Activated naive CD8-positive, alpha-beta T cell treated with anti-CD3 and anti-CD28 coated beads, Interleukin-2, amount 50 U/mL, for 24 hours (primary cell): Measurements from ENCODE around the gene CCDC116.
A peak's percentile ranks its signal among the peaks of the same experiment; 100 is the strongest.
"Not testable (repeated sequence)": the region's sequence is repeated elsewhere in the genome, so short reads cannot be mapped to it uniquely, and the experiment has no call there.

ENCODE experiments used
- ATAC-seq: fragments of 150-1000 bp; cut with Tn5 transposase; one replicate; pipeline ENCODE4 v1.10.0; 2021
- DNase-seq: peaks from one replicate; pipeline ENCODE4 v3.0.0; 2021
- H3K27ac Mint-ChIP-seq: one replicate; pipeline ENCODE4 v1.8.0; 2021; ENCODE audit warnings: mild to moderate bottlenecking, mixed read lengths
- H3K27me3 Mint-ChIP-seq: one replicate; pipeline ENCODE4 v1.8.0; 2021; ENCODE audit warnings: mixed read lengths
- H3K36me3 Mint-ChIP-seq: one replicate; pipeline ENCODE4 v1.8.0; 2021; ENCODE audit warnings: low read depth, mixed read lengths
- H3K4me1 Mint-ChIP-seq: one replicate; pipeline ENCODE4 v1.8.0; 2021; ENCODE audit warnings: mixed read lengths
- H3K4me3 Mint-ChIP-seq: one replicate; pipeline ENCODE4 v1.8.0; 2021; ENCODE audit warnings: mild to moderate bottlenecking, moderate library complexity, mixed read lengths
- H3K9me3 Mint-ChIP-seq: one replicate; pipeline ENCODE4 v1.8.0; 2021; ENCODE audit warnings: mixed read lengths

CCDC116 gene, protein sequence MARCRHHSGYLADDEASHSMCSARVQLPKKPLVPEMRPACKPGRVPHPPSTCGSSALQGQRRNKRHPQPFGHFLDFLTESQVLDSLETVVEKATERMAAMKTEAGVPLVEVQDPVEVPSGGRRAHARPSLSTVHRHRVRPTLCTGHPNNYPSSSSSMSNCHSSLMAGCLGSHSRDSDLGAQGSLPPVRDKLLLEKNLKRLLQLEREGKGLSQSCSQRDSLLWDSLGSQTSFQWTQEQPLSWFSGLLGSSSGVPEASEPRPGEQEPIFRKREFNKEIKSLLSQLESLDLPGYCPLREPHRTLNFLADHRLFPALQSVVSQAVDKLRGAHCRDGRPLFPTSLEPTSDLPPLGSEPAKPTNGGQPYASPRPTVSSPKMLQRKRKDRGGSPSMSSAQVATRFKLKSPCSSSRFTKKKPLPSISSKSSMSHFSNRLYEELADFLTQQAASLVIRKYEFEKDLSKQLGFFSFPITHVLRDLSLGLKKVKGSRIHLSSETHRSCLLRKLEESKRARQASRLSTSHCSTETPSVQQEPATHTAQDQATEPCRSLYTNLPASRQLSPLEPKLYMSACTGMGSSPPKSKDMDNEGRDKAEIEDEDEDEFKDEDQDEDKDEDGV

DNA sequence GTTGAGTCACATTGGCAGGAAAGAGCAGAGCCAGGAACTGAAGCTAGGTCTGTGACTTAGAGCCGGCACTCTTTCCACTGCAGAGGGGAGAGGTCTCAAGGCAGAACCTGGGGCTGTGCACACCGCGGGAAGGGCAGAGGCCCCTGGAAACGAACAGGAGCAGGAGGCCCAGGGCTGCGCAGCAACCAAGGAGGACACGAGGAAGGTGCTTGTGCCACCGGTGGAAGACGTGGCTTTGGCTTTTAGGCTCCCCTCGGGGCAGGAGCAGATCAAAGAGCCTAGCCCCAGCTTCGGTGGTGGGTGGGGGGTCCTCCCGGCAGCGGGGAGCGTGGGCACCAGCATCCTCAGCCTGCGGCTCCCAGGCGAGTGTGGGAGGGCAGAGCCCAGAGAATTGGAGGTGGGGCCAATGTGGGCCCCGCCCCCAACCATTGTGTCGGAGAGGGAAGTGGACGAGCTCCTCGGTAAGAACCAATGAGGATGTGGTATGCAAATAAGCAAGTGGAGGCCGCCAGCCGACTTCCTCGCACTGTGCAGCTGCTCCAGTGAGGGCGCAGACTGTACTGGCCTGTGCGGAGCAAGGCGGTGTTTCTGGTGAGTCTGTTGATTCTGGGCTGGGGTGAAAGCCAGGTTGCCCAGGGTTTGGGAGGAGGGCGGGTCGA is at the start of gene CCDC116:
TSS of gene CCDC116 (plus strand) at position 524 of the 659 bp plus-strand sequence. CDS start 422 bp downstream, outside the sequence.
- Mint-ChIP-seq H3K9me3 (no peaks in the 10 kb centered on the region), H3K27ac (peak within 1 kb of the TSS; percentile 77), H3K4me3 (no peak within 1 kb of the TSS), H3K36me3 (peaks cover 11% of the 10 kb centered on the region), H3K4me1 (peaks cover 27% of the 10 kb centered on the region), H3K27me3 (no peaks in the 10 kb centered on the region)
- peak; percentile 25 for ATAC-seq
- DNase-seq, result peak; percentile 61

DNA sequence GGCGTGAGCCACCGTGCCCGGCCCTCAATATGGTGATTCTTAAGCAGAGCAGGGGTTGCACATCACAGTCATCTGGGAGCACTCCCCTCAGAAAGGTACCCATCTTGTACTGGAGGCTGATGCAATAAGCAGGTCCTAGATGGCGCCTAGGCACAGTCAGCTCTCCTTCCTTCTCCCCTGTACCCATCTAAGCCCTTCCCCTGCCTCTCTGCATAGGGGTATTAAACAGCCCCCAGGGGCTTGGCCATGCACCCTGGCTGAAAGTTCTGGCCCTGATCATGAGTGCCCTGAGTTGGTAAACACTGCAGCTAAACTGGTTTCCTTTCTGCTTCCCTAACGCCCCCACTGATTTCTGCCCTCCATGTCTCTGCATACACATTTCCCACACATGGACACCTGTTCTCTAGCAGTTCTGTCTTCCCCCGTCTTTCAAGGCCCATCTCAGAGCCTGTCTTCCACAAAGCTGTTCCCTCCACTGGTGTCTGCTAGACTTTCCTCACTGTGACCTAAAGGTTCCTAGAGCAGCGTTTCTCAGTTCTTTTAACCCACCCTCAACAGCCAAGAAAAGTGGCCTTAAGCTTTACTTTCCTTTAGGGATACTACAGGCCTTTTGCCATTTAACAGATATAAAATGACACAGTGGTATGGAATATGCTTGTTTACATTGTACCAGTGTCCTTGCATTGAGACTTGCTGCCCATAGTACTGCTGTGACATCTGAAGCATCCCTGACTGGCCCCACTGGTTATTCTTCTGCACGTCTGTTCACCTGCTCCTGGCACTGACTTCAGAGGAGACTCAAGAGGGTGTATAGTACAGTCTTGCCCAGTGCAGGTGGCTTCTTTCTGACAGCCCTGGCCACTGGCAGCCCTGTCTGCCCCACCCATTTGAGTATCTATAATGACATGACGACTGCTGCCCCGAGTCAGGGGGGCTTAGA is 49.5 kb upstream of the CCDC116 start:
- Mint-ChIP-seq H3K27me3 (no peaks in the 10 kb centered on the region), H3K4me1 (peaks cover 44% of the 10 kb centered on the region), H3K36me3 (peaks cover 7% of the 10 kb centered on the region), H3K4me3 (no peak overlapping the region), H3K9me3 (no peaks in the 10 kb centered on the region), H3K27ac (peak overlapping the region; percentile 17)
- DNase-seq (no peak), ATAC-seq (no peak)

- Mint-ChIP-seq H3K27me3 (no peaks in the 10 kb centered on the region), H3K9me3 (no peaks in the 10 kb centered on the region), H3K27ac (no peak overlapping the region), H3K36me3 (peaks cover 10% of the 10 kb centered on the region), H3K4me1 (peaks cover 49% of the 10 kb centered on the region), H3K4me3 (no peak overlapping the region)
- no peak for ATAC-seq
- DNase-seq, result no peak
Observed at GRCh38 chr22:21585389-21585788, 47.2 kb upstream of the CCDC116 start.

DNA sequence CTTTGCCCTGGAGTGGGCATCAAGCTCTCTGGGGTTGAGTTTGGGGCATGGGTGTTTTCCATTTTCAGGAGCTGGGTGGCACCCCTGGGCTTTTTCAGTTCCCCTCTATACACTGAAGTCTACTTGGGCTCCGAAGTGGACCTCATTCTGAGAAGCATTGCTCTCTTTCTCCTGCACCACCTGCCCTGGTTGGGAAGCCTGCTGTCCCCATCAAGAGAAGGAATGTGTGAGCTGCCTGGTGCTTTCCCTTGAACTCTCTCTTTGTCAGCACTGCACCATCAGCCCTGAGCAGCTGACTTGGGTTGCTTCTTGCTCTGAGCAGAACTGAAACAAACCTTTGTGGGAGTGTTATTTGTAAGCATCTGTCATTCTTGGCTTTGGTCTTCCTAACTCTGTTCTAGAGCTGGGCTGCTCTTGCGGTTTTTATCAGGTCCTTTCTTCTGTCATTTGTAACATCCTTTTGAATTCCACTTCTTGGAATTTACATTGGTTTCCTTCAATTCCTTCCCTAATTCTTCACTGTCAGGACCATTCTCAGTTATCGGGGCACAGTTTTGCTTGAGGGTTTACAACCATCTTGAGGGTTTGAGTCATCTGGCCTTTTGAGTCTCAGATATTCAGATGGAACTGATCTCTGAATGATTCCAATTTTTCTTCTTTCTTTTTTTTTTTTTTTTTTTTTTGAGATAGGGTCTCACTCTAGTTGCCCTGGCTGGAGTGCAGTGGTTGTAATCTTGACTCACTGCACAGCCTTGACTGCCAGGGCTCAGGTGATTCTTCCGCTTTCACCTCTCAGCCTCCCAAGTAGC is 44.6 kb upstream of the CCDC116 start:
- H3K4me1 Mint-ChIP-seq, result peaks cover 57% of the 10 kb centered on the region
- H3K27me3 Mint-ChIP-seq, result no peaks in the 10 kb centered on the region
- DNase-seq (peak; percentile 52), ATAC-seq (peak; percentile 98)
- peak overlapping the region; percentile 87 for H3K27ac Mint-ChIP-seq
- H3K9me3 Mint-ChIP-seq, result no peaks in the 10 kb centered on the region
- H3K4me3 Mint-ChIP-seq, result peak overlapping the region; percentile 6
- H3K36me3 Mint-ChIP-seq, result peaks cover 20% of the 10 kb centered on the region

GRCh38 chr22:21589396-21589795 is 43.2 kb upstream of the CCDC116 start:
- peaks cover 54% of the 10 kb centered on the region for H3K4me1 Mint-ChIP-seq
- H3K27me3 Mint-ChIP-seq, result no peaks in the 10 kb centered on the region
- no peak overlapping the region for H3K4me3 Mint-ChIP-seq
- H3K9me3 Mint-ChIP-seq, result no peaks in the 10 kb centered on the region
- H3K27ac Mint-ChIP-seq, result peak overlapping the region; percentile 48
- H3K36me3 Mint-ChIP-seq, result peaks cover 34% of the 10 kb centered on the region
- ATAC-seq, result no peak
- no peak for DNase-seq

GRCh38 chr22:21590809-21591641 is 41.5 kb upstream of the CCDC116 start:
- Mint-ChIP-seq H3K27ac (peak overlapping the region; percentile 64), H3K4me3 (no peak overlapping the region), H3K4me1 (peaks cover 44% of the 10 kb centered on the region), H3K36me3 (peaks cover 43% of the 10 kb centered on the region), H3K27me3 (no peaks in the 10 kb centered on the region), H3K9me3 (no peaks in the 10 kb centered on the region)
- DNase-seq, result no peak
- ATAC-seq, result no peak

- no peak for ATAC-seq
- H3K9me3 Mint-ChIP-seq, result no peaks in the 10 kb centered on the region
- peaks cover 46% of the 10 kb centered on the region for H3K36me3 Mint-ChIP-seq
- H3K4me1 Mint-ChIP-seq, result peaks cover 45% of the 10 kb centered on the region
- no peak for DNase-seq
- no peak overlapping the region for H3K27ac Mint-ChIP-seq
- no peaks in the 10 kb centered on the region for H3K27me3 Mint-ChIP-seq
- no peak overlapping the region for H3K4me3 Mint-ChIP-seq
Observed at GRCh38 chr22:21591695-21592094, 40.9 kb upstream of the CCDC116 start.

DNA sequence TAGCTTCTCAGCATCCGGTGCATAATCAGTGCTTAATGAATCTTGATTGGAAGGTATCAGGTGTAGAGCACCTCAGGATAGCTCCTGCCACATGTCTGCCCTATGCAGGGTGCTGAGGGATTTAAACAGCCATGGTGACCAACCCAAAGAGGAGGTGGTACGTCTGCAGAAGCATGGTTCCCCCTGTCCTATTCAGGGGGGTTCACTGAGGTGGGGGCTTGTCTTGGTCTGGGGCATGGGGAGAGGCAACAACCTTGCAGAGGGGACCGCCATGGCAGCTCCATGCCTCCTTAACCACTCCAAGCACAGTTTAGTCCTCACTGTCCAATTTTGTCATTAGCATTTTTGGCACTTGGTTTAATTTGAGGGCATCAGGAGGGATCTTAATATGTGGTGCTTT is 40.1 kb upstream of the CCDC116 start:
- ATAC-seq, result no peak
- peaks cover 39% of the 10 kb centered on the region for H3K4me1 Mint-ChIP-seq

GRCh38 chr22:21593406-21594232 is 38.9 kb upstream of the CCDC116 start:
- Mint-ChIP-seq H3K36me3 (peaks cover 51% of the 10 kb centered on the region), H3K4me1 (peaks cover 31% of the 10 kb centered on the region), H3K27me3 (no peaks in the 10 kb centered on the region), H3K4me3 (no peak overlapping the region), H3K27ac (peak overlapping the region; percentile 60), H3K9me3 (no peaks in the 10 kb centered on the region)
- no peak for ATAC-seq
- no peak for DNase-seq

More for the DNA sequence above, 40.1 kb upstream of the CCDC116 start:
- Mint-ChIP-seq H3K9me3 (no peaks in the 10 kb centered on the region), H3K27me3 (no peaks in the 10 kb centered on the region), H3K4me3 (no peak overlapping the region), H3K36me3 (peaks cover 47% of the 10 kb centered on the region), H3K27ac (no peak overlapping the region)
- DNase-seq, result no peak

- no peak for DNase-seq
- ATAC-seq, result no peak
- H3K27ac Mint-ChIP-seq, result no peak overlapping the region
- H3K9me3 Mint-ChIP-seq, result no peaks in the 10 kb centered on the region
- H3K27me3 Mint-ChIP-seq, result no peaks in the 10 kb centered on the region
- H3K4me1 Mint-ChIP-seq, result peaks cover 27% of the 10 kb centered on the region
- H3K4me3 Mint-ChIP-seq, result no peak overlapping the region
- peaks cover 55% of the 10 kb centered on the region for H3K36me3 Mint-ChIP-seq
Observed at GRCh38 chr22:21594865-21595452, 37.6 kb upstream of the CCDC116 start.

DNA sequence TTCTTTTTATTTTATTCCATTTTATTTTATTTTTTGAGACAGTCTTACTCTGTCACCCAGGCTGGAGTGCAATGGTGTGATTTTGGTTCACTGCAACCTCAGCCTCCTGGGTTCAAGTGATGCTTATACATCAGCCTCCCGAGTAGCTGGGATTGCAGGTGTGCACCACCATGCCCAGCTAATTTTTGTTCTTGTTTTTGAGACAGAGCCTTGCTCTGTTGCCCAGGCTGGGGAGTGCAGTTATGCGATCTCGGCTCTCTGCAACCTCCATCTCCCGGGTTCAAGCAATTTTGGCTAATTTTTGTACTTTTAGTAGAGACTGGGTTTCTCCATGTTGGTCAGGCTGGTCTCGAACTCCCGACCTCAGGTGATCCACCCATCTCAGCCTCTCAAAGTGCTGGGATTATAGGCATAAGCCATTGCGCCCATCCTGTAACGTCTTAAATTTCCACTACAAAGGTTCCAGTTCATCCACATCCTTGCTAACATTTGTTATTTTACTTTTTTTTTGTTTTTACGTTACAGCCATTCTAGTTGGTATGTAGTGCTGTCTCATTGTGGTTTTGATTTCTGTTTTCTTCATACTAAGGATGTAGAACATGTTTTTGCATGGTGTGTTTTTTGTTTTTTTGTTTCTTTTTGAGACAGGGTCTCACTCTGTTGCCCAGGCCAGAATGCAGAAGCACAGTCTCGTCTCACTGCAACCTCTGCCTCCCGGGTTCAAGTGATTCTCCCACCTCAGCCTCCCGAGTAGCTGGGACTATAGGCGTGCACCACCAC is 36.0 kb upstream of the CCDC116 start:
- peaks cover 49% of the 10 kb centered on the region for H3K36me3 Mint-ChIP-seq
- H3K9me3 Mint-ChIP-seq, H3K4me3 Mint-ChIP-seq, H3K27me3 Mint-ChIP-seq, H3K27ac Mint-ChIP-seq, ATAC-seq, DNase-seq: not testable (repeated sequence)
- peaks cover 19% of the 10 kb centered on the region for H3K4me1 Mint-ChIP-seq
